Mucosa of gallbladder (tissue), 1 donor: ENCODE results near the gene NCS1. TPM values are rescaled to one million over a fixed set of nuclear protein-coding genes. Genes with fewer than 3 reads are reported as not detected.

Experiments used
- DNase-seq: peaks from one replicate; pipeline ENCODE4 v3.0.0-alpha.2; 2020; ENCODE audit warnings: low spot score
- total RNA-seq: library from RNA; stranded (reverse); gene quantifications from one replicate; pipeline ENCODE4 v1.2.1, GENCODE V29; 2021
- donor health status: DM: no; HTN: no; CAD: no.

The NCS1 gene
- 50.3 TPM for total RNA-seq

DNA sequence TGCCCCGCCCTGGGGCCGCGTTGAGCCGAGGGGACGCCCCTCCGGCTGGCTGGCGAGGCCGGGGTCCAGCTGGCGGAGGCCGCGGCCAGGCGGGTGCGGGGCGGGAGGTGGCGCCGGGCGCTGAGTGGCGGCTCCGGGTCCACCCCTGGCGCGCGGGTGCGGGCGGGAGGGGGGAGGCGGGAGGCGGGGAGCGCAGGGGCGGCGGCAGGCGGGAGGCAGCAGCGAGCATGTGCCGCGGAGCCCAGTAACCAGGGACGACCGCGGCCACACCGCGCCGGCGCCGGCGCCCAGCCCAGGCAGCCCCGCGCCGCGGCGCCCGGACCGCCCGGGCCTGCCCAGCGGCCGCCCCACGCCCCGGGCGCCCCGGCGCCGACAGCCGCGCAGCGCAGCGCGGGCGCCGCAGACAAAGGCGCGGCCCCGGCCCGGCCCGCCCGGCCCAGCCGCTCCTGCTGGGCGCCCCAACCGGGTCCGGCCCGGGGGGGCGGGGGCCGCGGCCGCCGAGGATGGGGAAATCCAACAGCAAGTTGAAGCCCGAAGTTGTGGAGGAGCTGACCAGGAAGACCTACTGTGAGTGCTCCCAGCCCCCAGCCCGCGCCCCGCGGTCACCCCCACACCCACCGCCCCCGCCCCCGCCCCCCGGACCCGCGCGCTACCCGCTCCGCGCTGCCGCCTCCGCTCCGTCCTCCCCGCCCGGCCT lies at the start of gene NCS1:
TSS of gene NCS1 (plus strand) at position 244 of the 697 bp plus-strand sequence. CDS start at position 504, 260 bp downstream.
- peak; percentile 78 for DNase-seq

DNA sequence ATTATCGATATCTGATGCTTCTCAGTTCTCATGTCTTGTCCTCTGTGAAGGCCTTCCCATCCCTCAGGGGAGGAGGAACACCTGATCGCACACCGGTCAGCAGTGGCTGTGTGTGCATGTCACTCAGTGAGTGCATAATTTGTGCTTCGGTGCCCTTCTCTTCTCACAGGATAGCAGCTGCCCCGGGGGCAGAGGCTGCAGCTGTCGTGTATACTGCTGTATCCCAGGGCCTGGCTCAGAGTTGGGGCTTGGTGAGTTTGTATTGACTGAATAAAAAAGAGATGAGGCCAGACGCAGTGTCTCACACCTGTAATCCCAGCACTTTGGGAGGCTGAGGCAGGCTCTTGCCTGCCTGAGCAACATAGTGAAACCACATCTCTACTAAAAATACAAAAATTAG lies 49.7 kb upstream of the NCS1 start:
- no peak for DNase-seq

DNA sequence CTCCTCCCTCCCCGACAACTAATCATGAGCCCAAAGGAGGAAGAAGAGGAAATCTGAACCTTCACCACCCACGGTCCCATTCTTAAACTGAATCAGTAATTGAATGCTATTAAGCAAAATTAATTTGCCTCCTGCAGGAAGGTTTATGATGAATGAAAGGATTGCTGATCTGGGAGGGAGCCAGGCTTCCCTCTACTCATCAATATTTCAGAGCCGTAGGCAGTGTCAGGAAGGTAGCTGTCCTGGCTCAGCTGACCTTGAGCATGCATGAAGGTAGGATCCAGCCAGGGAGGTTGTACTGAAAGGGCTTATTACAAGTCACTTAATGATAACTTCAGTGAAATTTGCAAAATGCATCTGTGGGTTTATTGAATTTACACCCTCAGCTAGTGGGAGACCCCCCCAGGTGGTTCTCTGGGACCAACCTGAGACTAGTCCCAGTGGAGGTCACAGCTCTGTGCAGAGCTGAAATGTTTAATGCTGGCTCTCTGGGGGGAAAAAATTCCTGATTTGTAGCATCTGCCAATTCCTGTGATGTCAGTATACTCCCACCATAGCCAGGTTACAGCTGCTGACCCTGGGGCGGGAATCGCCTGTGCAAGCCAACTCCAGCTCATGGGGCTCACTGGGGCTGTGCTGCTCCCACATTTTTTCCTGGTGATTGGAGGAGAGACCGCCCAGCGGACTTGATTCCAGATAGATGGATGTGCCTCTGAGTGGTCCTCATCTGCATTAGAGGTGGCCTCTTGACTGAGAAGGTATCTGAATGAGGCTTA lies 47.9 kb upstream of the NCS1 start:
- DNase-seq: no peak

DNA sequence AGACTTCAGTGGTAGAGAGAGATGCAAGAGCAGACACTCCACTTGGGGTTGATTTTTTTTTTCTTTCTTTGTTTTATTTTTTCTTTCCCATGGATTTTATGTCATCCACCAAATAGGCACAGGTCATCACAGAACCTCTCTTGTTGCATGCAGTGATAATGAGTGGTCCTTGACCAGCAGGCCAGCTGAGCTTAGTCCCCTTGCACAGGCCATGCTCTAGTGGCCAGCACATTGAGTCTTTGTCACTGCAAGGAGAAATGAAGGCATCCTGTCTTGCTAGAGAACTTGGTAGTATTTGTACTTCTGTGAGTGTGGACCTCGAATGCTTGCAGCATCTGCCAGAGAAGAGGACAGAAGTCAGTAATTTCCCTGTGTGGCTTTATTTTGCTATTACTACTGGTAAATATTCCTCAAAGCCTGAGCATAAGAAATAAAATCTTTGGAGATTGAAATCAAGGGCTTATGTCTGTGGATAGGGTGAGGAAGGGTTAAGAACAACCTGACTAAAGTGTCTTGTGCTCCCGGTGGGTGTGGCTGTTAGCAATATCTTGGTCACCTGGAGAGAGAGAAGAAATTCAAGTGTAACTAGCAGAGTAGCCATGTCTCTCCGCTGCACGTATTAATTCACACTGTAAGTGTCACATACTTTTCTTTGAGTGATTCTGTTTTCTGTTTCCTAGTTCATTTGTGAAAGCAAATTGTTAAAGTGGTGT lies 45.3 kb upstream of the NCS1 start:
- DNase-seq: no peak

DNA sequence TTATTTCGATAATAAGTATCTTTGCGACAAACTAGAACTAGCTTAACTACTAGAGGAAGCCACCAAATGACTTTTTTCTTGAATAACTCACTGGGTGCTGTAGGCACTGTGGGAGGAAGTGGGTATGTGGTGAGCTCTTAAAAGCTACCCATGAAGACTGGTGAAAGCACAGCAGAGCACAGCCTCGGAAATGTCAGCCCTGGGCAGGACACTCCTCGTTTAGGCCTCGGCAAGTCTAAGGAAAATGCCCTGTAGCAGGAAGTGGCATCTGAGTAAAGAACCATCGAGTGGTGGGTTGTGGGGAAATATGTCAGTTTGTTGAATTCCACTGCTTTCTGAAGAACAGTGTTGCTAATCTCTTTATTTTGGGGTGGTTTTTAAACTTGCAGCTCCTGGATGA lies 44.0 kb upstream of the NCS1 start:
- DNase-seq: peak; percentile 32

DNA sequence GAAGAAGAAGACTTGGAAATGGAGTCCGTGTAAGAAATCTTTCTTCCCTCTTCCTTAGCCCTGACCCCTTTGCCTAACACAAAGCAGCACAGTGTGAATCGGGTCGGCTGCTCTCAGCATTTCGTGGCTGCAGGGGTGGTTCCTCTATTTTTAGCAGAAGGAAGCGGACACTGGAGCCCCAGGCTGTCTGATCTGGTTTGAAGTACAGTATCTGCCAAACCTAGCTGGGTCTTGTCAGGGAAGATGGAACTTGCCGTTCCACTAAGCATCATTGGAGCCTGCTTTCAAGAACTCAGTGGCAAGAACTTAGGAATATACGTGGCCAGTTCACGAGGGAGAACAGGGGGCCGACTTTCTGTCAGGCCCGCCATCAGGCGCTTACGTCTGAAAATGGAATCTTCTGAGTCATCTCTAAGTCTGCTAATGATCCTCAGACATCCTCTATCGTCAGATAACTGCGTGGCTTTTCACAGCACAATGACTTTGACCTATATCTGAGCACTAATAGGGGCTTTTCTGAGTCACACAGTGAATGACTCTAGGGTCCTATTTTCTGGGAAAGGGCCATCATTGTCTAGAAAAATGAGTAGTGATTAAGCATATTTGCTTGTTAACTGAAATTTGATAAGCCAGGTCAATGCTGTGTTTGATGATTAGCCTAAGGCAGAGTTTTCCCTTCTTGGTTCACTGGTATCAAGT lies 43.3 kb upstream of the NCS1 start:
- DNase-seq: peak; percentile 59

DNA sequence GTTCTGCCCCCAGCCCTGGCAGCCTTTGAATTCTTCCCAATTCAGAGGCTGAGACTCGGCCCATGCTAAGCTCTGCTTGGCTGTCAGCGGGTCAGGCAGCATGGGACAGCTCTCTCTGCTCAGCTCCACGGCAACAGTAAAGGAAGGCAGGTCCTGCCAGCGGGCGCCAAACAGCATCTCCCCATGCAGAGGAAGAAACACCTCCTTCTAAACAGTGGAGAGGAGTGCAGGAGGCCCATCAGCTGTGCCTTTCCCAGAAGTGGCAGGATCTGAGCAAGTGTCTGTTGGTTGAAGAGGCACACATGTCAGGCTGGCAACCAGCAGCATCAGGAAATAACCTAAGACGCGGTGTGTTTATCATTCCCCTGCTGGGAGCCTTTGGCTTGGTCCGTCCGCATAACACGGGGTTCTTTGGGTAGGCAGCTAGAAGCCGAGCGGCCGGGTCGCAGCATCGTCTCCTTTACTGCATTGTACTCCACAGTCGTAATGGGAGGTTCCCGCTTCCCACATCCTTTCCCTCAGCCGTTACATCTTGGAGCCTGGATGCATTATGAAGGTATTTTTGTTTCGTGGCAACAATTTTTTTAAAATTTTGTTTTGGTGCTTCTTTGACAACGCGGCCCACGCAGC lies 42.7 kb upstream of the NCS1 start:
- DNase-seq: peak; percentile 31

DNA sequence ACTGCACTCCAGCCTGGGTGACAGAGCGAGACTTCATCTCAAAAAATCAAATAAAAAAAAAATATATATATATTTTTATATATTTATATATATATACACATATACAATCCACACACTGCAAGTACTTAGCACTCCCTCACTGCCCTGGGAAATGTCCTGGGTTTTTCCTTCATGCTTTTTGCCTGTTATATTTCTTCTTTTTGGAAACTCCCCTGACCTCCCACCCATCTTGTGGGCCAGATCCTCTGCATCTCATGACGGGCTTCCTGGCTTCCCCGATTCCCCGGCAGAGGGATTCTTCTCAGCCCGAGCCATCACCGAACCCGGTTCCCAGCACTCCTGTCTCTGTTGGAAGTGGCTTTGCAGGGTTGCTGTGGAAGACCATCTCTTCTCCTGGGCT lies 39.5 kb upstream of the NCS1 start:
- no peak for DNase-seq

DNA sequence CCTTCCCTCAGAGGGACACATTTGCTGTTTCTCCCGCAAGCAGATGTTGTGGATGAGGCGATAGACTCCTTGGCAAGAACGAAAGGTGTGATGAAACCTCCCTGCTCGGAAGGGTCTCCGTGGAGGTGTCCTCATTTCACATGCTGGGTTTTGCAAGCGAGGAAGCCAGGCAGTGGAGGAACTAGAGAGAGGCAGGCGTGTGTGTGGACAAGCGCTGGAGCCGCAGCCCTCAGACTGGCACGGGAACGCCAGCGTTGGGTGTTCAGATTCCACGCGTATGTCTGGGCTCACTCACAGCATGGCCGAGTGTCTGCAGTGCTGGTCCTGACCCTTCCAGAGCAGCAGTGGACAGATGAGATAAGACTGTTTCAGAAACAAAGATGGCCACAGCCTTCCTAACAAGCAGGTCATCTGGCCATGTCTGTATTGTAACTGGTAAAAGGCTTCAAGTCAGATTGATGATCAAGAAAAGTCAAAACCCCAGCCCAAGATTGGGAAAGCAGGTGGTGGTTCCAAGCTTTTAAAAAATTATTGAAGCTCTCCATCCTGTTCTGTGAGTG lies 35.0 kb upstream of the NCS1 start:
- DNase-seq: no peak

DNA sequence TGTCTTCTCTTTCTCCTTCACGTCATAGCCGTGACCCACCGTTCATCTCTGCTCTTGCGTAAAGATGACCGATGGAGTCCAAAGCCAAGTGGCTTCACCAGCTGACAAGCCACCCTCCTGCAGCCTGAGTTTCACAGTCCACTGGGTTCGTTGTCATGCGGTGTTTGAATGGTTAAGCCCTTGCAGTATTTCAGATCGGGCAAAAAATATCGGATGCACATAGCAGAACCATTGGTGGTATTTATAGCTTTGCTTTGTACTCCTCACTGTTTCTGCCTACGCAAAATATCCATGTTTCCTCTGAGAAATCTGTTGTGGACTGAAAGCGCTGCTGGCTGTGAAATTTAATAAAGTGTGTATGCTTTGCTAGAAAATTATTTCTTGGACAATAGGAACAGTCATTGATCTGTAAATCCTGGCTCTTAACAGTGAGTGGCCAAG lies 34.5 kb upstream of the NCS1 start:
- DNase-seq: no peak

DNA sequence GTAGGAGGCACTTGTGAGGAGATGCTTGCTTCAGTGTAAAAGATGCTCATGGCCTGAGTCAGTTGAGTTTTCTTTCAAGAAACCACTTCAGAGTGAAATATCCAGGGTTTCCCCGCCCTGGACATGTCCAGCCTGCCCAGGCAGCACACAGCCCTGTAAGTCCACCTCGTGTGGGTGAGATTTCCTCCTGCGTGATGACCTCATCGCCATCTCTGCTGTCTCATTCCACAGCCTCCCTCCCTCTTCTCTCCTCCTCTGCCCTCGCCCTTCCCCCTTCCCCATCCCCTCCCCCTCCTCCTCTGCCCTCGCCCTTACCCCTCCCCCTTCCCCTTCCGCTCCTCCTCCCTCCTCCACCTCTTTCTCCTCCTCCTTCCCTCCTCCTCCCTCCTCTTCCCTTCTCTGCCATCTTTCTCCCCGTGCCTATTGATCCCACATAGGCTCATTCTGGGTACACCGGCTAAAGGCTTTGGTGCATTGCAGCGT lies 34.0 kb upstream of the NCS1 start:
- peak; percentile 31 for DNase-seq

DNA sequence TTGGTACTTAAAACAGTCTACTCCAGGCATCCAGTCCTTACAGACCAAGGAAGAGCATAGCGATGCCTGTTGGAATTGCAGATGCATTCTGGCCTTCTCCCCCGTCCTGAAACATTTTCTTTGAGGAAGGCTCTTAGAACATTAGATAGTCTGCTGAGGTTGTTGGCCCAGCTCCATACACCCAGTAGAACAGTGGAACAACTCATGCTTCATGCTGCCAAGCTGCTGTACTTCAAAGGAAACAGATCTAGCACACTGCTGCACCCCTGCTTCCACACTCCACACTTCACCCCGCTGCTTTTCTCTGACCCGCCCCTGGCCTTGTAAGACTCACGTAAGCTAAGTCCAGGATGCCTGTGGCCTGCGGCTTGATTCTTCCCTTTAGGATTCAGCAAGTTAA lies 33.4 kb upstream of the NCS1 start:
- DNase-seq: peak; percentile 70

DNA sequence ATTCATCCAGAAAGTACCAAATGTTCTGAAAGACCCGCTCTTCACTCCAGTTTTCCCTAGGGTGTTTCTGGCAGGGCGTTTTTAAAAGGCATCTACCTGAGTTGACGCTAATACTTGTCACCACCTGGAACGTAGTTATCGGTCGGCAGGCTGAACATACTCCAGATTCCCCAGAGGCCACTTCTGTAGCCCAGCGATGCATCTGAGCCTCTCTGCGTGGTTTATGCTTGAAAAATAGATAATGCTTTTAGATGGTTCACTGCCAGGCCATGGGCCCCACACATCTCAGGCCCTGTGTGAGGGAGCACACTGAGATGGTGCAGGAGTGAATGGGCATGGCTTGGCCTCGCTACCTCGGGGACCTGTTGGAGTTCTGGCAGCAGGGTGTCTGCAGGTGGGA lies 33.0 kb upstream of the NCS1 start:
- DNase-seq: no peak

DNA sequence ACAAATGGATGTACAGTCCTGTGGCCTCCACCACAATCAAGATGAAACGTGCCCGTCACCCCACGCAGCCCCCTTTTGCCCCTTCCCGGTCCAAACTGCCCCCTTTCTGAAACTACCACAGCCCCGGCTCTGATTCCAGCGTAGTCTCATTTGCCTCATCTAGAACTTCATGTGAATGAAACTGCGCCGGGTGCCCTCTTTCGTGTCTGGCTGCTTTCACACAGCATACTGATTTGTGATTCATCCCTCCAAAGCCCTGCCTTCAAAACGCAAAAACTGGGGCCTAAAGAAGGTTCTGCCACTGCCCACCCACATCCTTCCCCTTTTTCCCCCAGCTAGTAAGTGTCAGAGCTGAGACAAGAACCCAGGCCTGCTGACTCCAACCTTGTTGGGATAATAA lies 31.5 kb upstream of the NCS1 start:
- no peak for DNase-seq

DNA sequence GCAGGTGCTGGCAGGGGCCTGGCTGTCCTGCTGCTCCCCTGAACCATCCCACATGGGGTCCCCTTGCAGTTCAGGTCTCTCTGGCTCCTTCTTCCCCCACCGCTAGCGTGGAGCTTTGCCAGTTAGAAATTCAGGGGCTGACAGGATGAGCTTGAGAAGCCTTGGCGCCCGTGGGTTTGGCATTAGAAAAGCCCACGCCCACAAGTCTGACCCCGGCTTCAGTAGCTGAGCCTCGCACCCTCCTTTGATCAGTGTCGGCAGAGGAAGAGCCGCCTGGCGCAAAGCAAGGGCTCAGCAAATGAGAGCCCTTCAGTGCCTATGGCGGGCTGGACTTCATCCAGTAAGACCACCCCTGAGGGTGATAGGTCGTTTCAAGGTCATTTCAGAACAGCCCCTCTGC lies 30.1 kb upstream of the NCS1 start:
- no peak for DNase-seq

DNA sequence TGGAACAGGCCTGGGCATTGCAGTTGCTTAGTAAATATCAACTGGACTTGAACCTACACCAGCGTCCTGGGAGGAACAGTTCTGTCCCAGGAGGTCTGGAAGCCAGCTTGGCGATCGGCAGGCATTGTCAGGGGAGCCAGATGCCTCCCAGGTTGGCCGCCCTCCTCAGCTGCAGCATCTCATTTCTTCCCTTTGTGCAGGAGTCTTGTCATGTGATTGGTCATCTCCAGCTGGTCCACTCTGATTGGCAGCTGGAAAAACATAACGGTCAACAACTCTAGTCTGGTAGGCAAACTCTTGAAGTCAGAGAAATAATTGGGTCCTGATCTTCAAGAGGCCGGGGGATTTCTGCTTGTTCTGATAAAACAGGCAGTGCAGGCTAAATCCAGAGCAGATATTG lies 29.6 kb upstream of the NCS1 start:
- DNase-seq: no peak

DNA sequence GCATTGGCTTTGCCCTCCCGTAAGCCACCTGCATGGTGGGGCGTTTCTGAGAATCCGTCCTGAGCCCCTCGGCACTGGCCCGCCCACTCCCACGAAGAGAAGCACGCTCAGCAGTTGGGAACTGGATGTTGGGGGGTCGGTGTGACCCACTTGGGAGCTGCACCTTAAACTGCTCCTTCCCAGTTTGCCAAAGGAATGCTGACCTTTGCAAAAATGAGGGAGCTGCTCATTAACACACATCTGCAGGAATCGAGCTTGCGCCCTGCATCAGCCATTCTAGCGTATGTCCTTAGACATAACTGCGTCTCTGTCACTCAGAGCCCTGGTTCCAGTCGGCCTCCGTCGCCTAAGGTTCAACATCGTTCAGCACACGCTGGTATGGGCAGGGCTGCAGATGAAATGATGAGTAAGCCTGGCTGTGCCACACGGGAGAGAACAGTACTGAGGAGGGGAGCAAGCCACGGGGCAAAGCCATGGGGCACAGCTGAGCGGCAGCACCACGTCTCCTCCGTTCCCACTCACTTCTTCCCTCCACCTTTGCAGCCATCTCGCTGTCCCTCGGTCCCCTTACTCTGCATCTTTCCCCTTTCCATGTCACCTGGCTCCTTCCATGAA lies 28.8 kb upstream of the NCS1 start:
- no peak for DNase-seq

DNA sequence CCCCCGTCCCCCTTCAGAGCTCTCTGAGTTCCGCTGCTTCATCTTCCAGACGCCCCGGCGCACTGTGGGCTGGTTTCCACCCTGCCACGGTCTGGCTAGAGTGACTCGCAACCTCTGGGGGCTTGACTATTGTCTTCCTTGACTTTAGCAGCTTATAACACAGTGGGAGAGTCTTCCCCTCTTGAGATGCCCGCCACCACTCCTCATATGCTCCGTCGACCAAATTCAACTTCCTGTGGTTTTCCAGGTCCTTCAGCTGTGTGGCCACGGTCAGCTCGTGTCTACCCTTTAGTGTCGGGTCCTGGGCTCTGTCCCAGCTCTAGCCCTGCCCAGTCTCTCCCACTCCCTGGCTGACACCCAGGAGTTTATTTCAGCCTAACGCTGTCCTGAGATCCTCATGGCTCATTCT lies 28.2 kb upstream of the NCS1 start:
- no peak for DNase-seq

DNA sequence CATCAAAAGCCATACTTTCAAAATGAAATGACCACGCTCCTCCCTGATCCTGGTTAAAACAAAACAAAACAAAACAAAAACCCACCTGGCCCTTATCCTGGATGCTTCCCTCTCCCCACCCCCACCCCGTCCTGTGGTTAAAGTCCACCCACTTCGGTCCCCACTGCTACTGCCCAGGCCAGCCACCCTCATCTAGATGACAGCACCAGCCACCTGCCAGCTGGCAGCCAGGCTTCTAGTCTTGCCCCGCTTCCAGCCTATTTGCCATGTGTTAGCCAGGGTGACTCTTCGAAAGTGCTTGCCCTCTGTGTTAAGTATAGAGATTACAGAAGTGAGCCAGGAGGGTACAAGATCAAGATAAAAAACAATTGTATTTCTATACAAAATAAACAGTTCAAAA lies 27.5 kb upstream of the NCS1 start:
- DNase-seq: no peak

DNA sequence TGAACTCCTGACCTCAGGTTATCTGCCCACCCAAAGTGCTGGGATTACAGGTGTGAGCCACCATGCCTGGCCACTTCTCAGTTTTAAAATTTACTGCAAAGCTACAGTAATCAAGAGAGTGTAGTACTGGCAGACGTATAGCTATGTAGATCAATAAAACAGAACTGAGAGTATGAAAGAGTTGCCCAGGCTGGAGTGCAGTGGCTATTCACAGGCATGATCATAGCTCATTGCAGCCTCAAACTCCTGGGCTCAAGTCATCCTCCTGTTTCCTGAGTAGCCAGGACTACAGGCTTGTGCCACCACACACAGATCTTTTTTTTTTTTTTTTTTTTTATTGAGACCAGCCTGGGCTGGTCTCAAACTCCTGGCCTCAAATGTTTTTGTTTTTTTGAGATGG lies 26.5 kb upstream of the NCS1 start:
- DNase-seq: no peak

DNA sequence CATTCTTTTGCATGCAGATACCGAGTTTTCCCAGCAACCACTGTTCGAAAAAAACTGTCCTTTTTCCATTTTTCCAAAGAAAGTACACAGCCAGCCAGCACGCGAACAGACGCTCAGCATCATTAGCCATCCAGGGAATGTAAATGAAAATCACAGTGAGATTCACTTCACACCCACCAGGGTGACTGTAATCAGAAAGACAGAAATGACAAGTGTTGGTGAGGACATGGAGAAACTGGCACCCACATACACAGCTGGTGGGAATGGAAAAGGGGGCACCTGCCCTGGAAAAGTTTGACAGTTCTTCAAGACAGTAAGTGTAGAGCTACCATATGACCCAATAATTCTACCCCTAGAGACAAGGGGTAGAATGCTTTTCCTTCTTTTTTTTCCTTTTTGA lies 25.0 kb upstream of the NCS1 start:
- DNase-seq: no peak
